H1 (cell line): Measurements from ENCODE around the gene NF1. TPM values are rescaled to one million over a fixed set of nuclear protein-coding genes. Genes with fewer than 3 reads are reported as not detected.

ENCODE experiments used
- CTCF ChIA-PET: fragments of 300-600 bp; sonication (Branson Sonifier 250); formaldehyde crosslinking; loops from one replicate; lab custom pipeline; 2021; ENCODE audit not compliant: partially characterized antibody; lab: Charles Lee
- POLR2A ChIA-PET: fragments of 300-600 bp; sonication (Branson Sonifier 250); formaldehyde crosslinking; loops from one replicate; lab custom pipeline; 2021; ENCODE audit warnings: inconsistent platforms; ENCODE audit not compliant: partially characterized antibody; lab: Charles Lee
- DNase-seq, 2 experiments: peaks; one replicate each; pipeline versions ENCODE4 v3.0.0 to v3.0.0-alpha.2; 2010 to 2022; ENCODE audit warnings: low spot score in 2 of 2, low read depth in 1 of 2, mixed read lengths in 1 of 2
- FAIRE-seq: peaks from 2 replicates; lab custom pipeline; 2011; peaks lifted over from hg19 to GRCh38; lab: Jason Lieb, UNC
- H2AFZ ChIP-seq: 2 replicates; pipeline ENCODE4 v1.8.1; 2012; ENCODE audit warnings: low read length, inconsistent platforms
- H2AK5ac ChIP-seq: 2 replicates; pipeline ENCODE4 v1.6.1; 2013; ENCODE audit warnings: low read depth, low read length
- H2BK120ac ChIP-seq: replicated peaks from 2 replicates; pipeline ENCODE3; 2013; ENCODE audit warnings: low read depth, low read length, inconsistent platforms
- H2BK12ac ChIP-seq: 2 replicates; pipeline ENCODE4 v1.6.1; 2013; ENCODE audit warnings: low read depth, low read length
- H2BK15ac ChIP-seq: 2 replicates; pipeline ENCODE4 v1.6.1; 2013; ENCODE audit warnings: low read length
- H2BK20ac ChIP-seq: 2 replicates; pipeline ENCODE4 v1.6.1; 2013; ENCODE audit warnings: low read length
- H2BK5ac ChIP-seq: 2 replicates; pipeline ENCODE4 v1.6.1; 2013; ENCODE audit warnings: low read depth, low read length
- H3K14ac ChIP-seq: 2 replicates; pipeline ENCODE4 v1.6.1; 2013; ENCODE audit warnings: inconsistent platforms; ENCODE audit not compliant: insufficient read length
- H3K18ac ChIP-seq: 2 replicates; pipeline ENCODE4 v1.6.1; 2013; ENCODE audit warnings: low read length; ENCODE audit errors: extremely low read depth
- H3K23ac ChIP-seq: 2 replicates; pipeline ENCODE4 v1.6.1; 2013; ENCODE audit warnings: inconsistent platforms; ENCODE audit not compliant: insufficient read length
- H3K23me2 ChIP-seq: 2 replicates; pipeline ENCODE4 v1.6.1; 2013; ENCODE audit warnings: low read depth, low read length
- H3K27ac ChIP-seq: 2 replicates; pipeline ENCODE4 v1.6.1; 2011; ENCODE audit warnings: low read depth, low read length, inconsistent platforms
- H3K27me3 ChIP-seq, 4 experiments: replicated peaks in 1 of 4; 1 replicate in 1 of 4; 2 replicates in 3 of 4; pipeline versions ENCODE4 v1.6.1 to v1.8.1; 2011 to 2013; ENCODE audit warnings: low read length in 3 of 4, mild to moderate bottlenecking in 3 of 4, inconsistent platforms in 2 of 4, mixed read lengths in 2 of 4, moderate library complexity in 1 of 4; ENCODE audit not compliant: control insufficient read depth in 3 of 4, insufficient read depth in 3 of 4; ENCODE audit errors: extremely low read depth in 1 of 4
- H3K36me3 ChIP-seq, 4 experiments: 2 replicates each; pipeline versions ENCODE4 v1.6.1 to v1.8.1; 2011 to 2013; ENCODE audit warnings: mild to moderate bottlenecking in 4 of 4, low read length in 3 of 4, moderate library complexity in 2 of 4, control low read depth in 1 of 4, inconsistent platforms in 1 of 4; ENCODE audit not compliant: insufficient read depth in 4 of 4, control insufficient read depth in 2 of 4
- H3K4ac ChIP-seq: replicated peaks from 2 replicates; pipeline ENCODE3; 2013; ENCODE audit warnings: low read length, low read depth, mixed read lengths, inconsistent platforms; ENCODE audit not compliant: insufficient read length
- H3K4me1 ChIP-seq, 4 experiments: replicated peaks in 1 of 4; 1 replicate in 1 of 4; 2 replicates in 3 of 4; pipeline versions ENCODE4 v1.6.1 to v1.8.1; 2011 to 2013; ENCODE audit warnings: low read length in 3 of 4, inconsistent platforms in 2 of 4, mixed read lengths in 1 of 4; ENCODE audit not compliant: insufficient read depth in 4 of 4, control insufficient read depth in 3 of 4
- H3K4me2 ChIP-seq, 2 experiments: 2 replicates each; pipeline versions ENCODE4 v1.6.1 to v1.8.1; 2011 to 2013; ENCODE audit warnings: low read depth in 2 of 2, low read length in 2 of 2, control low read depth in 1 of 2, inconsistent platforms in 1 of 2, mild to moderate bottlenecking in 1 of 2; ENCODE audit not compliant: insufficient read depth in 1 of 2
- H3K4me3 ChIP-seq, 4 experiments: fragments of 200-600, 300-600 bp in 1 of 4; sonication (generic), shearing (Covaris generic), sonication (Bioruptor Twin) in 1 of 4; 2 replicates each; pipeline versions ENCODE4 v1.5.1 to v1.8.1; 2011 to 2016; ENCODE audit warnings: low read length in 4 of 4, low read depth in 3 of 4, control low read depth in 2 of 4, inconsistent platforms in 2 of 4, mild to moderate bottlenecking in 2 of 4, mixed read lengths in 1 of 4, moderate library complexity in 1 of 4; ENCODE audit not compliant: insufficient read depth in 2 of 4; ENCODE audit errors: extremely low read depth in 1 of 4
- H3K56ac ChIP-seq: replicated peaks from 2 replicates; pipeline ENCODE3; 2013; ENCODE audit warnings: low read depth, mild to moderate bottlenecking, mixed read lengths, low read length, inconsistent platforms; ENCODE audit not compliant: insufficient read length
- H3K79me1 ChIP-seq: 2 replicates; pipeline ENCODE4 v1.6.1; 2013; ENCODE audit warnings: low read depth, low read length, control low read depth
- H3K79me2 ChIP-seq, 2 experiments: 2 replicates each; pipeline versions ENCODE4 v1.6.1 to v1.8.1; 2012 to 2013; ENCODE audit warnings: low read length in 2 of 2, mild to moderate bottlenecking in 2 of 2, inconsistent platforms in 1 of 2; ENCODE audit not compliant: insufficient read depth in 2 of 2, control insufficient read depth in 1 of 2
- H3K9ac ChIP-seq, 4 experiments: replicated peaks in 1 of 4; 1 replicate in 1 of 4; 2 replicates in 3 of 4; pipeline versions ENCODE4 v1.6.1 to v1.8.1; 2011 to 2013; ENCODE audit warnings: low read depth in 3 of 4, low read length in 3 of 4, control low read depth in 2 of 4, mild to moderate bottlenecking in 2 of 4, moderate library complexity in 2 of 4, inconsistent platforms in 1 of 4; ENCODE audit errors: extremely low read depth in 1 of 4
- H3K9me3 ChIP-seq, 2 experiments: 2 replicates each; pipeline versions ENCODE4 v1.6.1 to v1.8.1; 2012 to 2013; ENCODE audit warnings: mild to moderate bottlenecking in 2 of 2, moderate library complexity in 2 of 2, control low read depth in 1 of 2, inconsistent platforms in 1 of 2, low read depth in 1 of 2, low read length in 1 of 2, mixed read lengths in 1 of 2; ENCODE audit not compliant: insufficient read depth in 2 of 2
- H4K20me1 ChIP-seq, 2 experiments: replicated peaks in 1 of 2; 2 replicates each; pipeline versions ENCODE3 to v1.8.1; 2011 to 2013; ENCODE audit warnings: inconsistent platforms in 2 of 2, low read length in 2 of 2, mild to moderate bottlenecking in 1 of 2; ENCODE audit not compliant: insufficient read depth in 2 of 2, control insufficient read depth in 1 of 2
- H4K5ac ChIP-seq: 2 replicates; pipeline ENCODE4 v1.6.1; 2013; ENCODE audit warnings: low read length, low read depth, mixed read lengths, inconsistent platforms; ENCODE audit not compliant: insufficient read length
- H4K8ac ChIP-seq: 2 replicates; pipeline ENCODE4 v1.8.0; 2013; ENCODE audit warnings: mild to moderate bottlenecking, moderate library complexity, low read length, inconsistent platforms; ENCODE audit not compliant: insufficient read depth; ENCODE audit errors: extremely low read depth
- H4K91ac ChIP-seq: replicated peaks from 2 replicates; pipeline ENCODE3; 2013; ENCODE audit warnings: low read length, mixed read lengths, inconsistent platforms; ENCODE audit not compliant: insufficient read length
- KDM4A ChIP-seq: IDR thresholded peaks from one replicate; pipeline ENCODE4 v1.7.1; 2012; ENCODE audit warnings: low read depth, mild to moderate bottlenecking, moderate library complexity, low read length, inconsistent platforms; ENCODE audit not compliant: severe bottlenecking
- WGBS, 2 experiments: shearing (Covaris generic) in 1 of 2; methylation state at CpG; one replicate each; pipeline versions ENCODE4 v1.1.6 to v1.1.7; 2013 to 2015; ENCODE audit warnings: low lambda C conversion rate in 2 of 2, mixed read lengths in 2 of 2, inconsistent platforms in 1 of 2, low coverage in 1 of 2, missing lambda C conversion rate in 1 of 2; ENCODE audit not compliant: insufficient replicate concordance in 2 of 2, insufficient coverage in 1 of 2, insufficient read length in 1 of 2; ENCODE audit errors: extremely low coverage in 1 of 2, missing lambda C conversion rate in 1 of 2; 5-methylcytosine and 5-hydroxymethylcytosine counted together
- polyA plus RNA-seq, 7 experiments: library from polyadenylated mRNA; depleted of rRNA in 3 of 7; stranded (reverse) in 5 of 7; unstranded in 2 of 7; fragments of >200 nt in 5 of 7; fragments of 200-250 nt in 2 of 7; gene quantifications; 1 replicate in 5 of 7; 2 replicates in 1 of 7; 4 replicates in 1 of 7; pipeline versions ENCODE4 v1.2.1 to v1.2.3, GENCODE V29; 2011 to 2013; ENCODE audit warnings: missing spikeins in 2 of 7, mixed read lengths in 2 of 7
- total RNA-seq: library from RNA; stranded (reverse); fragmentation: NEBNext Ultra II Directional; extraction: Animal tissue kit (Norgen Biotek cat#: 25700); gene quantifications from 2 replicates; pipeline ENCODE4 v1.2.1, GENCODE V29; 2021

Gene NF1
- total and polyA plus RNA-seq, 2 of the 8 experiments (the other 6 are each of a cell fraction or from before 2014, with no cell fraction given), result 19.3 to 29.6 TPM

GRCh38 chr17:31398381-31399311, 303.9 kb downstream of the NF1 start:
- peak in 1 of 2 experiments; percentile 38 for DNase-seq

More at GRCh38 chr17:31398381-31399311, 303.9 kb downstream of the NF1 start:
- Histone ChIP-seq H3K27me3 (no peaks in the 10 kb centered on the region), H3K4ac (no peak overlapping the region), H3K4me3 (no peak overlapping the region), H3K79me2 (no peaks in the 10 kb centered on the region), H3K4me2 (no peak overlapping the region), H3K79me1 (no peaks in the 10 kb centered on the region), H3K27ac (no peak overlapping the region), H3K18ac (no peak overlapping the region), H3K4me1 (no peaks in the 10 kb centered on the region), H2BK15ac (no peak overlapping the region), H2BK12ac (0 out of 2 replicates have a peak overlapping the region, but pooled peaks have one; percentile 17), H2AFZ (no peak overlapping the region), H3K9ac (no peak overlapping the region), H2BK5ac (no peak overlapping the region), H3K56ac (no peak overlapping the region), H2AK5ac (no peak overlapping the region), H4K8ac (peak overlapping the region; percentile 74; the same call in 1 of the 2 replicates), H3K36me3 (no peaks in the 10 kb centered on the region), H2BK20ac (no peak overlapping the region), H3K14ac (no peak overlapping the region), H3K23ac (no peak overlapping the region), H4K20me1 (peaks cover 2 to 4% of the 10 kb centered on the region in 2 experiments), H2BK120ac (no peak overlapping the region), H3K23me2 (peaks cover 3% of the 10 kb centered on the region; the same call in 1 of the 2 replicates), H3K9me3 (no peaks in the 10 kb centered on the region), H4K5ac (no peak overlapping the region), H4K91ac (no peak overlapping the region)
- POLR2A ChIA-PET, result no interaction called here
- no peak for FAIRE-seq
- 90% methylated on average over 18 of the region's 21 CpGs; no CpG with 5 or more reads in 1 of the 2 experiments for WGBS, 2 experiments
- TF ChIP-seq KDM4A, result no peak
- CTCF ChIA-PET, result interaction anchor here (0.7 to 2.0 kb wide), 6 partner anchors 9 to 126 kb away, joined by 3 to 8 read pairs (median 5); no protein-coding TSS in a partner anchor
